Mesodermal cell (in vitro differentiated cells): ENCODE data around the gene CPA1.
A peak's percentile ranks its signal among the peaks of the same experiment; 100 is the strongest.
"Not testable (repeated sequence)": the region's sequence is repeated elsewhere in the genome, so short reads cannot be mapped to it uniquely, and the experiment has no call there.

Experiments used
- H3K27ac ChIP-seq: 2 replicates; pipeline ENCODE4 v1.7.0; 2013; ENCODE audit warnings: mild to moderate bottlenecking, low read depth, low read length, moderate library complexity; ENCODE audit not compliant: severe bottlenecking
- H3K36me3 ChIP-seq: 2 replicates; pipeline ENCODE4 v1.7.1; 2013; ENCODE audit warnings: mild to moderate bottlenecking, low read length, moderate library complexity; ENCODE audit not compliant: control insufficient read depth, insufficient read depth
- H3K4me1 ChIP-seq: one replicate; pipeline ENCODE4 v1.7.1; 2013; ENCODE audit warnings: mild to moderate bottlenecking, low read length; ENCODE audit not compliant: insufficient read depth, control insufficient read depth, poor library complexity, severe bottlenecking
- H3K4me3 ChIP-seq: 2 replicates; pipeline ENCODE4 v1.7.0; 2013; ENCODE audit warnings: low read length, control low read depth, mild to moderate bottlenecking; ENCODE audit not compliant: insufficient read depth, poor library complexity, severe bottlenecking; ENCODE audit errors: extremely low read depth
- H3K9me3 ChIP-seq: 2 replicates; pipeline ENCODE4 v1.7.1; 2013; ENCODE audit warnings: mild to moderate bottlenecking, low read length, moderate library complexity; ENCODE audit not compliant: control insufficient read depth
- whole genome bisulfite sequencing, 2 experiments: methylation state at CpG; one replicate each; pipeline ENCODE4 v1.1.5; 2013; ENCODE audit warnings: missing lambda C conversion rate in 2 of 2; ENCODE audit not compliant: insufficient coverage in 2 of 2; 5-methylcytosine and 5-hydroxymethylcytosine counted together

Gene CPA1

DNA sequence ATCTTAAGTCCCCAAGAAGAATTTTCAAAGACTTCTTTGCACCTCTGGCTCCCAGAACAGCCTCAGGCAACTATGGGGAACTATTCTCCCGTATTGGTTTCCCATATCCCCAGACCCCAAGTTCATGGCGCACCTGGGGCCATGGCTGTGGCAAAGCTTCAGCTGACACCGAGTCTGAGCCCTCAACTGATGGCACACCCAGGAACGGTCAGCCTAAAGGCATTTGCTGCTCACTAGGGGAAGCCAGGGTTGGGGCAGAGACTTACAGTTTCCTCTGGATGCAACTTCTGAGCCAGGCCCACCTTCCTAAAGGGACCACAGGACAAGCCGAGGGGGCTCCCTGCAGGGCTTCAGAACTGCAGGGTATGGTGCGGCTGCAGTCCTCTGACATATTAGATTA lies 13.7 kb upstream of the CPA1 start:
- 88 to 96% methylated on average over 5 to 6 of the region's 6 CpGs for WGBS, 2 experiments

DNA sequence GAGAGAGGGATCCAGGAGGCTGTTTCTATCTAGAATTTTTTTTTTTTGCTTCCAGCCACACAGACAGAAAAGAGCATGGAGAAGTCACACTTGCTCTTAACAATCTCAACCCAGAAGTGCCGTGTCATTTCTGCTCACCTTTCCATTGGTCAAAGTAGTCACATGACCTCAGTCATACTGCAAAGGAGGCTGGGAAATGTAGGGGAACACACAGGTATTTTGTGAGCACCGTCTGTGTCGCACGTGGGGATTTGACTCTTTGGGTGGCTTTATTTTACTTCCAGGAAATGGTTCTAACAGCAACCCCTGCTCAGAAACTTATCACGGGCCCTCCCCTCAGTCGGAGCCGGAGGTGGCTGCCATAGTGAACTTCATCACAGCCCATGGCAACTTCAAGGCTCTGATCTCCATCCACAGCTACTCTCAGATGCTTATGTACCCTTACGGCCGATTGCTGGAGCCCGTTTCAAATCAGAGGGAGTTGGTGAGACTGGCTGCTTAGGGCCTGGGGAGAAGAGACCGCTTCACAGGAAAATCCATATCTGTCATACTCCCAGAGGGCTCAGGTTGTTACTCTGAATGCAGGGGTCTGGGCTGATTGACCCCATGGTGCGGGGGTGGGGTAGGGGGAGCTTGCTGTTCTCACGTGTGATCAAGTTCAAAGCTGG lies 13.1 kb upstream of the CPA1 start:
- no peak overlapping the region for H3K27ac ChIP-seq
- no peaks in the 10 kb centered on the region for H3K9me3 ChIP-seq
- H3K36me3 ChIP-seq: no peaks in the 10 kb centered on the region
- peaks cover 76% of the 10 kb centered on the region for H3K4me1 ChIP-seq
- no peak overlapping the region for H3K4me3 ChIP-seq
- 95 to 98% methylated on average over 6 to 7 of the region's 13 CpGs for WGBS, 2 experiments

More for the DNA sequence above, 13.7 kb upstream of the CPA1 start:
- H3K27ac ChIP-seq: peak overlapping the region; percentile 33
- H3K4me3 ChIP-seq: no peak overlapping the region
- H3K36me3 ChIP-seq: no peaks in the 10 kb centered on the region
- peaks cover 69% of the 10 kb centered on the region for H3K4me1 ChIP-seq
- no peaks in the 10 kb centered on the region for H3K9me3 ChIP-seq

DNA sequence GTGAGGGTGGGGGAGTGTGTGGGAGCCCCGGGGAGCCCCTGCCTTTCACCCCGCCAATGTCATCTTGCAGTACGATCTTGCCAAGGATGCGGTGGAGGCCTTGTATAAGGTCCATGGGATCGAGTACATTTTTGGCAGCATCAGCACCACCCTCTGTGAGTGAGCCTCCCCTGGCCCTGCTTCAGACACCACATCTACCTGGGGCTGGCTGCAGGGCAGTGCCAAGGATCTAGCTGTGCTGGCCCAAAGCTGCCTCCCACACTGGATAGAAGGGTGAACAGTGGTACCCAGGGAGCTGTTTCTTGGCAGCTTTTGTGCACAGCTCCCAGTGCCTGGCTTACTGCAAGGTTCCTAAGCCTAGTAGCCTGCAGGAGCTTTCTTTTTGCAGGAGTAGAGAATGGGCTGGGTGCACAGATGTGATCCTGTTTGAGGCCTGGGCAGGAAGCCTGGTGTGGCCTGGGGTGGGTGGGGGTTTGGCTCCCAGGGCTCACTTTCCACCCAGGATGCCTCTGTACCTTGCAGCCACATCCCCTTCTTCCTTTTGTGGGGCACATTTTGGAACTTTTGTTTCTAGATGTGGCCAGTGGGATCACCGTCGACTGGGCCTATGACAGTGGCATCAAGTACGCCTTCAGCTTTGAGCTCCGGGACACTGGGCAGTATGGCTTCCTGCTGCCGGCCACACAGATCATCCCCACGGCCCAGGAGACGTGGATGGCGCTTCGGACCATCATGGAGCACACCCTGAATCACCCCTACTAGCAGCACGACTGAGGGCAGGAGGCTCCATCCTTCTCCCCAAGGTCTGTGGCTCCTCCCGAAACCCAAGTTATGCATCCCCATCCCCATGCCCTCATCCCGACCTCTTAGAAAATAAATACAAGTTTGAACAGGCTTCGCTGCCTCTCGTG lies 12.2 kb upstream of the CPA1 start:
- WGBS, 2 experiments: 93 to 96% methylated on average over 13 to 18 of the region's 19 CpGs

DNA sequence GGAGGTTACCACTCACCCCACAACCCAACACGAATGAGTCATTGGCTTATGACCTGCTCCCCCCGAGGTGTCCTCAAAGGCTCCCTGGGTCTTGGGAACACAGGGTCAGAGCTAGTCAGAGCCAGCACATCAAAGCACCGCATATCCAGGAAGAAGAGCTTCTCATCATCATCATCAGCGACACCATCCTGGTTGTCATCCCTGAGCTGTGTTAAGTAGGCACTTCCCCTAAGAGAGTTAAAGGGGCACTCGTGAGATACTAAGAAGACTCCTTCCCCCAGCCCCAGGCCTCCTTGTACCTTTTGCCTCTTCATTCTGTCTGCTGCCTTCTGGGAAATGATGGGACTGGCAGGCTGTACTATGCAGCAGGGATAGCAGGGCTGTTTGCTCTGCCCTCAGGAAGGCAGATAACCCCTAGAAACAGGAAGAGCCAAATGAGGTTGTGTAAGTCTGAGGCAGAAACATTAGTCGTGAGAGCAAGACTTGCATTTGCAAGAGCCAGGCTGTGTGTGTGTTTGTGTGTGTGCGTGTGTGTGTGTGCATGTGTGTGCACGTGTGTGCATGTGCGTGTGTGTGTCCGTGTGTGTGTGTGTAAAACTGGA lies 11.1 kb upstream of the CPA1 start:
- no peaks in the 10 kb centered on the region for H3K36me3 ChIP-seq
- peaks cover 87% of the 10 kb centered on the region for H3K4me1 ChIP-seq
- H3K4me3 ChIP-seq: no peak overlapping the region
- WGBS, 2 experiments: 61 to 75% methylated on average over 7 to 10 of the region's 10 CpGs
- no peaks in the 10 kb centered on the region for H3K9me3 ChIP-seq
- peak overlapping the region; percentile 81 for H3K27ac ChIP-seq

More for the DNA sequence above, 12.2 kb upstream of the CPA1 start:
- Histone ChIP-seq H3K9me3 (no peaks in the 10 kb centered on the region), H3K4me1 (peaks cover 84% of the 10 kb centered on the region), H3K27ac (peak overlapping the region; percentile 81), H3K4me3 (no peak overlapping the region), H3K36me3 (no peaks in the 10 kb centered on the region)

DNA sequence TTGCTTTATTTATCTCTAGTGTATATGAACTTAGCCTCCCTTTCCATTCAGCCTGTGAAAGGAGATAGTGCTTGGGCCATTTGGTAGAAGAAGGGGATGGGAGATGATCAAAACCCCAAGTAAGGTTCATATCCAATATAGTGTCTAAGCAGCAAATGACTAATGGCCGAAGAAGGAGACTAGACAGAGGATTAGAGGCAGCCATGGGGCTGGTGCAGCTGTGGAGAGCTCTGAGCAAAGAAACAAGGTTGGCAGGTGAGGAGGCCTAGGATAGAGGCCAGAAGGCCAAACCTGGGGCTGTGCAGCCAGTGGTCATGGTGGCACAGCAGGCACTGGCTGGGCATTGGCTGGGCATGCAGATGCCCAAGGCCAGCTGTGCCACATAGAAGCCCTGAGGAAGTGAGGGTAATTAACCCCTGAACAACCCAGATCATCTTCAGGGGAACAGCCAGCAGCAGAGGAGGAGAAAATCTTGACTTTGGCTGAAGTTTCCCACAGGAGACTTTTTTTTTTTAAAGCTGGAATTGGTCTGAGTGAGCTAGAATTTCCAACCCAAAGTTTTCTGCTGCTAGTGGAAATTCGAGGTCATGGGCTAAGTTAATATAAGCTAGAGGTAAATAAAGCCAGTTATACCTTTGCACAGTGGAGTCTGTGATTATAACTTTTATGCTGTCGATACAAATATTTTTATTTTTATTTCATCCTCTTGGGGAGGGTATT lies 10.3 kb upstream of the CPA1 start:
- peak overlapping the region; percentile 81 for H3K27ac ChIP-seq
- no peaks in the 10 kb centered on the region for H3K36me3 ChIP-seq
- H3K9me3 ChIP-seq: no peaks in the 10 kb centered on the region
- peaks cover 89% of the 10 kb centered on the region for H3K4me1 ChIP-seq
- H3K4me3 ChIP-seq: no peak overlapping the region
- whole genome bisulfite sequencing, 2 experiments: 52 to 61% methylated on average over 2 of the region's 3 CpGs

DNA sequence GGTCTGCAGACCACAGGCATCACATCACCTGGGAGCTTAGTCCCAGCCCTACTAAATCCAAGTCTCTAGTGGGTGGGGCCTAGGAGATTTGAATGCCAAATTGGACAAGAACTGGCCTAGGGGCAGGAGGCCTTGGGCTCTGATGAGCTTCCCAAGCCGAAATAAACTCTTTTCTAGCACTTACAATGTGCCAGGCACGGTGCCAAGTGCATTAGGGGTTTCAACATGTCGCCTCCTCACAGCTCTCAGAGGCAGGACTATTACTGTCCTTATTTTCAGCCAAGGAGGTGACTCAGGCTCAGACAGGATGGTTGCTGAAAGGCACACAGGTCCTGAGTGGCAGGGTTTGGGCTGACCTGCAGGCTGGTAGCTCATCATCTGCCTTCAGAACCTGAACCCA lies 9.2 kb upstream of the CPA1 start:
- H3K9me3 ChIP-seq: peaks cover 6% of the 10 kb centered on the region
- no peaks in the 10 kb centered on the region for H3K36me3 ChIP-seq
- no peak overlapping the region for H3K27ac ChIP-seq
- no peak overlapping the region for H3K4me3 ChIP-seq
- H3K4me1 ChIP-seq: peaks cover 80% of the 10 kb centered on the region
- 91 to 97% methylated on average over 3 of the region's 3 CpGs for WGBS, 2 experiments

DNA sequence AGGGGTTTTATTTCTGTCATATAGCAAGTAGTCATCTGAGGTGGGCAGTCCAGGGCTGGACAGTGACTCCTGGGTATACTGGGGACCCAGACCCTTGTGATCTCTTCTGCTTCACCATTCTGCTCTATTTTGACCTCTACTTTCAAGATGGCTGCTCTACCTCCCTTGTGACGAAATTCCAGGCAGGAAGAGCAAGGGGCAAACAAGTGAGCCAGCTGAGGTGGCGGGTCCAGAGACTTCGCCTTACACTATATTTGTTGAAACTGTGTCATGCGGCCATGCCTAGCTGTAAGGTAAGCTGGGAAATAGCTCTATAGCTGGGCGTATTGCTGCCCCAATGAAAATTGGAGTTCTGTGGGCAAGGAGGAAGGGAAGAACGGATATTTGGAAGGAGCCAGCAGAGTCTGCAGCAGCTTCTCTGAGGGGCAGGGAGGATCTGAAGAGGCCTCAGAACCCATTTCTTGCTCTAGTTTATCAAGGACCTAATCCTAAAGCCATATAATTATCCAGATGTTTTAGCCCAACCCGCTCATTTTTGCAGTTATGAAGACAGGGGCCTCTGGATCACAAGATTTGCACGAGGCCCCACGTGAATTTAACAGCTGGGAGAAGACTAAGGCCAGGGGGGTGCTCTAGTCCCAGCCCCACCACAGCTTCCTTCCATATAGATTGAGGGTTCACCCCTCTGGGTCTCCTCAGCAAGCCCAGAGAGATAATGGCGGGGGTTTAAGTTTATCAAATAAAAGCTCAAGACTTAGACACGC lies 7.7 kb upstream of the CPA1 start:
- Histone ChIP-seq H3K4me1 (peaks cover 65% of the 10 kb centered on the region), H3K36me3 (no peaks in the 10 kb centered on the region), H3K4me3 (no peak overlapping the region), H3K27ac (peak overlapping the region; percentile 100), H3K9me3 (peaks cover 18% of the 10 kb centered on the region)
- 84 to 92% methylated on average over 8 to 9 of the region's 11 CpGs for WGBS, 2 experiments

DNA sequence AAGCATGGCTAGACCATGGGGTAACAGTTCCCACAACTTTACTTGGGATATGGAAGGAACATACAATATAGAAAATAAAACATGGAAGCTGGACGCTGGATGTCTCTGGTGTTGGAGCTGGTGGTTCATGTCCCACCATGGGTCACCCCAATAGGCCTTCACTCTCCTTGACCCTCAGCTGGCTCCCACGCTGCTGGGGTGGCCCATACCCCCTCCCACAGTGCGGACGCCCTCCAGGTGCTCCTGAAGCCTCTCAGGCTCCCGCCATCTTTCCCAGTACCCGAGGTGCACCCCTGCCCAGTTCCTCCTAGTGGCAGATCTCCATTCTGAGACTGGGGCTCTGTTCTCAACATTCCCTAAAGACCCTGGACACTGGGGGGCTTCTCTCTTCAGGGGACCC lies 5.8 kb upstream of the CPA1 start:
- Histone ChIP-seq H3K9me3 (peaks cover 25% of the 10 kb centered on the region), H3K4me3 (no peak overlapping the region), H3K4me1 (peaks cover 50% of the 10 kb centered on the region), H3K27ac (peak overlapping the region; percentile 100), H3K36me3 (no peaks in the 10 kb centered on the region)
- WGBS, 2 experiments: 95 to 100% methylated on average over 4 to 5 of the region's 6 CpGs

DNA sequence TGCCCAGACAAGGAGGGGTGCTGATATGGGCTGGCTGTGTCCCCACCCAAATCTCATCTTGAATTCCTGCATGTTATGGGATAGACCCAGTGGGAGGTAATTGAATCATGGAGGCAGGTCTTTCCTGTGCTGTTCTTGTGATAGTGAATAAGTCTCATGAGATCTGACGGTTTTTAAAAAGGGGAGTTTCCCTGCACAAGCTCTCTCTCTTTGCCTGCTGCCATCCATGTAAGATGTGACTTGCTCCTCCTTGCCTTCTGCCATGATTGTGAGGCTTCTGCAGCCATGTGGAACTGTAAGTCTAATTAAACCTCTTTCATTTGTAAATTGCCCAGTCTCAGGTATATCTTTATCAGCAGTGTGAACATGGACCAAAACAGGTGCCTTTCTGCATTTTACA lies 3.8 kb upstream of the CPA1 start:
- H3K4me3 ChIP-seq, H3K36me3 ChIP-seq, H3K27ac ChIP-seq: not testable (repeated sequence)
- peaks cover 25% of the 10 kb centered on the region for H3K9me3 ChIP-seq
- 40 to 44% methylated on average over 1 of the region's 1 CpG for WGBS, 2 experiments
- peaks cover 36% of the 10 kb centered on the region for H3K4me1 ChIP-seq

DNA sequence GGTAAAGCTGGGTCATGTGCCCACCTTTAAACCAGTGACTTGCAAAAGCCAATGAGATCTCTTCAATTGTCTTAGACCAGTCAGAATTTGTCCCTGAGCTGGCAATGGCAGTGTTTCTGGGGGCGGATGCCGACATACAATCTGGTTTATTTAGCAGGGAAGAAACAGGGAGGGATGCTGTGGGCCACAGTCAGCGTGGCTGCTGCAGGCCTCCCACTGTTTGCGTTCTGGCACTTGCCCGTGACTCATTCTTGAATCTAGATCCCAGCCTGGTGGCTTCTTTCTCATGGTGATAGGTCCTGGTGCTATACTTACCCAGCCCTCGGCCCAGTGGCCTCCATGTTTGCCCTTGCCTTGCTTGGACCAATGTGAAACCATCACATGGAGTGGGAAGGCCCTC lies 3.1 kb upstream of the CPA1 start:
- no peak overlapping the region for H3K4me3 ChIP-seq
- H3K36me3 ChIP-seq: no peaks in the 10 kb centered on the region
- no peak overlapping the region for H3K27ac ChIP-seq
- peaks cover 30% of the 10 kb centered on the region for H3K4me1 ChIP-seq
- H3K9me3 ChIP-seq: peaks cover 25% of the 10 kb centered on the region
- 88 to 93% methylated on average over 6 of the region's 6 CpGs for WGBS, 2 experiments
